HepG2 (cell line): Measurements from ENCODE around the gene NVL. TPM values are rescaled to one million over a fixed set of nuclear protein-coding genes. Genes with fewer than 3 reads are reported as not detected.

Source experiments
- ATAC-seq: fragments of 200-7000 bp; cut with Tn5 transposase; 3 replicates; pipeline ENCODE4 v1.9.1; 2020; ENCODE audit warnings: mild to moderate bottlenecking, moderate library complexity
- BruUV-seq: library from RNA; stranded (reverse); fragments of 400-500 nt; replicated peaks from 2 replicates; lab custom pipeline; 2021; lab: Mats Ljungman, UMichigan
- CTCF ChIA-PET: fragments of 300-600 bp; formaldehyde crosslinking; extraction: SDS; loops from one replicate; lab custom pipeline; 2021; ENCODE audit warnings: low total read pairs, inconsistent platforms, low intra/inter-chr PET ratio; lab: Yijun Ruan, JAX
- POLR2A ChIA-PET: fragments of 350-600 bp; sonication (Branson Sonifier 250); formaldehyde crosslinking; loops from one replicate; lab custom pipeline; 2020; ENCODE audit warnings: antibody characterized with exemption, inconsistent platforms; lab: Yijun Ruan, JAX
- DNase-seq: peaks from one replicate; pipeline ENCODE4 v3.0.0-alpha.2; 2015; ENCODE audit warnings: low spot score
- FAIRE-seq: peaks from 3 replicates; lab custom pipeline; 2011; peaks lifted over from hg19 to GRCh38; lab: Jason Lieb, UNC
- H2AFZ ChIP-seq: one replicate; pipeline ENCODE4 v1.6.1; 2011; ENCODE audit warnings: low read length, inconsistent platforms
- H3K27ac ChIP-seq: fragments of 300-600 bp; 3 replicates; pipeline ENCODE4 v1.8.0; 2011; ENCODE audit warnings: mixed run types, mild to moderate bottlenecking, mixed read lengths, low read length, inconsistent platforms; ENCODE audit not compliant: insufficient read depth; ENCODE audit errors: extremely low read length
- H3K27me3 ChIP-seq, 2 experiments: fragments of 200-600 bp in 1 of 2; 2 replicates in 1 of 2; 3 replicates in 1 of 2; pipeline versions ENCODE4 v1.6.0 to v1.8.0; 2011; ENCODE audit warnings: low read length in 2 of 2, mild to moderate bottlenecking in 2 of 2, moderate library complexity in 2 of 2, inconsistent platforms in 1 of 2; ENCODE audit not compliant: insufficient read depth in 2 of 2, control insufficient read depth in 1 of 2
- H3K36me3 ChIP-seq, 2 experiments: fragments of 200-600 bp in 1 of 2; replicated peaks in 1 of 2; 2 replicates in 1 of 2; 3 replicates in 1 of 2; pipeline versions ENCODE4 v1.5.1 to v1.8.0; 2011; ENCODE audit warnings: low read length in 2 of 2, inconsistent platforms in 1 of 2; ENCODE audit not compliant: insufficient read depth in 2 of 2, control insufficient read depth in 1 of 2
- H3K4me1 ChIP-seq: 2 replicates; pipeline ENCODE4 v1.5.1; 2012; ENCODE audit warnings: low read length, inconsistent platforms; ENCODE audit not compliant: insufficient read depth
- H3K4me2 ChIP-seq: 2 replicates; pipeline ENCODE4 v1.6.0; 2011; ENCODE audit warnings: low read depth, low read length, inconsistent platforms
- H3K4me3 ChIP-seq, 3 experiments: fragments of 200-600 bp in 1 of 3; sonication (generic), shearing (Covaris generic) in 1 of 3; replicated peaks in 1 of 3; 2 replicates each; pipeline ENCODE4 v1.5.1; 2011 to 2016; ENCODE audit warnings: low read length in 3 of 3, inconsistent platforms in 2 of 3, low read depth in 2 of 3, mild to moderate bottlenecking in 2 of 3, control low read depth in 1 of 3, mixed read lengths in 1 of 3; ENCODE audit not compliant: insufficient read depth in 1 of 3
- H3K79me2 ChIP-seq: one replicate; pipeline ENCODE4 v1.6.1; 2011; ENCODE audit warnings: low read length, inconsistent platforms; ENCODE audit not compliant: insufficient read depth
- H3K9ac ChIP-seq: 2 replicates; pipeline ENCODE4 v1.6.0; 2011; ENCODE audit warnings: mild to moderate bottlenecking, low read depth, low read length, inconsistent platforms; ENCODE audit not compliant: insufficient read depth
- H3K9me3 ChIP-seq: 2 replicates; pipeline ENCODE4 v1.5.1; 2012; ENCODE audit warnings: mild to moderate bottlenecking, low read length
- H4K20me1 ChIP-seq: 2 replicates; pipeline ENCODE4 v1.6.0; 2011; ENCODE audit warnings: inconsistent platforms, mild to moderate bottlenecking, low read length, moderate library complexity; ENCODE audit not compliant: insufficient read depth
- CC2D1A ChIP-seq: sonication (generic); formaldehyde crosslinking; IDR thresholded peaks from 2 replicates; pipeline ENCODE4 v1.8.1; 2023; ENCODE audit warnings: mild to moderate bottlenecking, missing genetic modification reagents
- HIC2 ChIP-seq: sonication (generic); formaldehyde crosslinking; IDR thresholded peaks from 2 replicates; pipeline ENCODE4 v1.9.0; 2022; ENCODE audit warnings: low read depth, missing genetic modification reagents
- ISL2 ChIP-seq: sonication (generic); formaldehyde crosslinking; IDR thresholded peaks from 2 replicates; pipeline ENCODE4 v1.5.0; 2020; ENCODE audit warnings: missing genetic modification reagents
- KLF16 ChIP-seq, 2 experiments: sonication (generic) in 1 of 2; formaldehyde crosslinking in 1 of 2; IDR thresholded peaks; 2 replicates each; pipeline versions ENCODE4 v1.6.1 to v1.8.0; 2016 to 2023; ENCODE audit warnings: missing genetic modification reagents in 2 of 2, missing compliant biosample characterization in 1 of 2
- MLX ChIP-seq: IDR thresholded peaks from 2 replicates; pipeline ENCODE4 v1.6.1; 2016
- RBM22 ChIP-seq: fragments of 200-400 bp; formaldehyde crosslinking; optimal IDR thresholded peaks from 2 replicates; pipeline ENCODE3; 2017; ENCODE audit warnings: mild to moderate bottlenecking, low read length, moderate library complexity
- REPIN1 ChIP-seq: sonication (generic); formaldehyde crosslinking; IDR thresholded peaks from 2 replicates; pipeline ENCODE4 v1.8.0; 2022; ENCODE audit warnings: missing genetic modification reagents, low read depth, mild to moderate bottlenecking, borderline replicate concordance
- ZNF18 ChIP-seq: sonication (generic); formaldehyde crosslinking; IDR thresholded peaks from 2 replicates; pipeline ENCODE4 v1.8.0; 2022; ENCODE audit warnings: mild to moderate bottlenecking, missing genetic modification reagents; ENCODE audit not compliant: insufficient replicate concordance
- ZNF616 ChIP-seq: sonication (generic); formaldehyde crosslinking; IDR thresholded peaks from 2 replicates; pipeline ENCODE4 v1.5.0; 2020; ENCODE audit warnings: low read depth, mild to moderate bottlenecking, missing genetic modification reagents
- in situ Hi-C: cut with HindIII; loops from 2 replicates; pipeline ENCODE4 v1.10.0; 2017; ENCODE audit warnings: low pct_unique_long_range_greater_than_20kb; ENCODE audit not compliant: extremely low pct_ligation_motif_present
- intact Hi-C: fragments of 100-400 bp; cut with micrococcal nuclease; formaldehyde crosslinking; loops from one replicate; pipeline ENCODE4 v1.10.0; 2022; ENCODE audit not compliant: unreplicated experiment
- polyA plus RNA-seq, 8 experiments: library from polyadenylated mRNA; depleted of rRNA in 3 of 8; stranded (reverse) in 7 of 8; unstranded in 1 of 8; fragments of >200 nt; fragmentation: Illumina TruSeq in 4 of 8; extraction: Trizol in 4 of 8; gene quantifications; 2 replicates each; pipeline versions ENCODE4 v1.2.1 to v1.2.3, GENCODE V29; 2011 to 2016; ENCODE audit warnings: low read depth in 4 of 8, missing spikeins in 1 of 8, mixed read lengths in 1 of 8; ENCODE audit not compliant: insufficient read depth in 1 of 8
- total RNA-seq, 5 experiments: library from RNA; depleted of rRNA; stranded (reverse); fragments of >200 nt; fragmentation: Illumina TruSeq; extraction: Trizol; gene quantifications; 2 replicates each; pipeline ENCODE4 v1.2.3, GENCODE V29; 2016; ENCODE audit warnings: low read depth in 1 of 5

Gene NVL
- total and polyA plus RNA-seq, 2 of the 13 experiments (the other 11 are each of a cell fraction or from before 2014, with no cell fraction given): 8.3 to 21.0 TPM

GRCh38 chr1:224252479-224252878 lies 77.5 kb downstream of the NVL start:
- intact Hi-C loops: no loop called here
- Histone ChIP-seq H3K27ac (no peak overlapping the region), H3K4me2 (no peak overlapping the region), H2AFZ (no peak overlapping the region), H4K20me1 (no peaks in the 10 kb centered on the region), H3K4me1 (no peaks in the 10 kb centered on the region), H3K4me3 (no peak overlapping the region), H3K36me3 (peaks cover 5 to 21% of the 10 kb centered on the region in 2 experiments; a peak in 4 of 5 replicates), H3K9ac (no peak overlapping the region), H3K27me3 (no peaks in the 10 kb centered on the region), H3K79me2 (no peaks in the 10 kb centered on the region), H3K9me3 (no peaks in the 10 kb centered on the region)
- no TSS peak for BruUV-seq
- POLR2A ChIA-PET: no interaction called here
- in situ Hi-C loops: no loop called here
- ATAC-seq: no peak
- no peak for TF ChIP-seq ZNF616 (CRISPR knock-in tag)
- no peak for TF ChIP-seq ZNF18
- TF ChIP-seq REPIN1 (CRISPR knock-in tag): no peak
- no peak for TF ChIP-seq CC2D1A
- no peak for TF ChIP-seq KLF16 (CRISPR knock-in tag; IDR thresholded peaks at IDR 0.05)
- TF ChIP-seq RBM22: no peak
- TF ChIP-seq ISL2: no peak
- TF ChIP-seq HIC2 (CRISPR knock-in tag): no peak
- TF ChIP-seq MLX (CRISPR knock-in tag): no peak
- DNase-seq: no peak
- CTCF ChIA-PET: no interaction called here
- FAIRE-seq: no peak
